IMR-90 (cell line): ENCODE measurements around the gene SELENOP. TPM values are rescaled to one million over a fixed set of nuclear protein-coding genes. Genes with fewer than 3 reads are reported as not detected.

ENCODE experiments used
- ATAC-seq: fragments of 200-7000 bp; cut with Tn5 transposase; 2 replicates; pipeline ENCODE4 v1.9.1; 2020; ENCODE audit warnings: low read depth, mild to moderate bottlenecking, moderate library complexity
- BruUV-seq: library from RNA; stranded (reverse); fragments of 400-500 nt; replicated peaks from 2 replicates; lab custom pipeline; 2021; lab: Mats Ljungman, UMichigan
- CTCF ChIA-PET: fragments of 300-600 bp; formaldehyde crosslinking; extraction: SDS; loops from one replicate; lab custom pipeline; 2021; ENCODE audit warnings: antibody characterized with exemption; lab: Yijun Ruan, JAX
- POLR2A ChIA-PET: fragments of 300-600 bp; sonication (Branson Sonifier 250); formaldehyde crosslinking; loops from one replicate; lab custom pipeline; 2022; ENCODE audit warnings: antibody characterized with exemption; ENCODE audit not compliant: unreplicated experiment; lab: Charles Lee
- DNase-seq: peaks from one replicate; pipeline ENCODE4 v3.0.0; 2013
- H2AFZ ChIP-seq: replicated peaks from 2 replicates; pipeline ENCODE3; 2013; ENCODE audit warnings: low read length, mild to moderate bottlenecking; ENCODE audit not compliant: poor library complexity
- H2AK5ac ChIP-seq: 2 replicates; pipeline ENCODE4 v1.6.1; 2013; ENCODE audit warnings: low read depth, low read length, inconsistent platforms
- H2AK9ac ChIP-seq: replicated peaks from 2 replicates; pipeline ENCODE3; 2013; ENCODE audit warnings: mild to moderate bottlenecking, low read depth, low read length, moderate library complexity; ENCODE audit not compliant: poor library complexity
- H2BK120ac ChIP-seq: 2 replicates; pipeline ENCODE4 v1.6.1; 2013; ENCODE audit warnings: low read depth, low read length, inconsistent platforms
- H2BK15ac ChIP-seq: 3 replicates; pipeline ENCODE4 v1.6.1; 2013; ENCODE audit warnings: low read depth, low read length, inconsistent platforms
- H2BK20ac ChIP-seq: 2 replicates; pipeline ENCODE4 v1.6.1; 2013; ENCODE audit warnings: low read depth, mild to moderate bottlenecking, inconsistent platforms, low read length, moderate library complexity
- H2BK5ac ChIP-seq: 2 replicates; pipeline ENCODE4 v1.6.1; 2013; ENCODE audit warnings: mild to moderate bottlenecking, low read depth, low read length, inconsistent platforms; ENCODE audit not compliant: poor library complexity, severe bottlenecking
- H3K14ac ChIP-seq: replicated peaks from 2 replicates; pipeline ENCODE4 v1.6.1; 2013; ENCODE audit warnings: low read depth, low read length, inconsistent platforms
- H3K18ac ChIP-seq: 2 replicates; pipeline ENCODE4 v1.6.1; 2013; ENCODE audit warnings: low read depth, low read length, control low read depth
- H3K23ac ChIP-seq: 2 replicates; pipeline ENCODE4 v1.6.1; 2013; ENCODE audit warnings: low read depth, low read length, inconsistent platforms
- H3K27ac ChIP-seq: 2 replicates; pipeline ENCODE4 v1.5.1; 2013; ENCODE audit warnings: mild to moderate bottlenecking, control low read depth, low read length; ENCODE audit not compliant: insufficient read depth
- H3K27me3 ChIP-seq: 2 replicates; pipeline ENCODE4 v1.6.1; 2013; ENCODE audit warnings: low read length; ENCODE audit not compliant: control insufficient read depth, insufficient read depth
- H3K36me3 ChIP-seq: 2 replicates; pipeline ENCODE4 v1.6.1; 2013; ENCODE audit warnings: low read length, mixed read lengths; ENCODE audit not compliant: control insufficient read depth, insufficient read depth
- H3K4ac ChIP-seq: 2 replicates; pipeline ENCODE4 v1.6.1; 2013; ENCODE audit warnings: low read depth, low read length, inconsistent platforms
- H3K4me1 ChIP-seq: 2 replicates; pipeline ENCODE4 v1.6.1; 2013; ENCODE audit warnings: low read length, mixed read lengths; ENCODE audit not compliant: control insufficient read depth, insufficient read depth
- H3K4me2 ChIP-seq: 2 replicates; pipeline ENCODE4 v1.6.1; 2013; ENCODE audit warnings: low read depth, mild to moderate bottlenecking, control low read depth, low read length, moderate library complexity
- H3K4me3 ChIP-seq: 2 replicates; pipeline ENCODE4 v1.5.1; 2013; ENCODE audit warnings: low read depth, mild to moderate bottlenecking, control low read depth, low read length, moderate library complexity; ENCODE audit not compliant: insufficient read depth
- H3K56ac ChIP-seq: 2 replicates; pipeline ENCODE4 v1.6.1; 2013; ENCODE audit warnings: low read length, inconsistent platforms; ENCODE audit not compliant: insufficient read depth; ENCODE audit errors: extremely low read depth
- H3K79me1 ChIP-seq, 2 experiments: 2 replicates each; pipeline ENCODE4 v1.6.1; 2013; ENCODE audit warnings: low read length in 2 of 2, inconsistent platforms in 1 of 2, low read depth in 1 of 2
- H3K9ac ChIP-seq: 2 replicates; pipeline ENCODE4 v1.6.1; 2013; ENCODE audit warnings: low read depth, low read length, control low read depth
- H3K9me1 ChIP-seq: 2 replicates; pipeline ENCODE4 v1.6.1; 2013; ENCODE audit warnings: low read length, inconsistent platforms; ENCODE audit not compliant: insufficient read depth
- H3K9me3 ChIP-seq: 2 replicates; pipeline ENCODE4 v1.6.1; 2013; ENCODE audit warnings: low read length; ENCODE audit not compliant: control insufficient read depth, insufficient read depth
- H4K20me1 ChIP-seq: 2 replicates; pipeline ENCODE4 v1.6.1; 2013; ENCODE audit warnings: low read length, inconsistent platforms; ENCODE audit not compliant: insufficient read depth
- H4K5ac ChIP-seq: 2 replicates; pipeline ENCODE4 v1.6.1; 2013; ENCODE audit warnings: mild to moderate bottlenecking, low read depth, low read length, control low read depth
- H4K8ac ChIP-seq, 2 experiments: 2 replicates each; pipeline ENCODE4 v1.6.1; 2013; ENCODE audit warnings: low read depth in 2 of 2, low read length in 2 of 2, control low read depth in 1 of 2, inconsistent platforms in 1 of 2
- H4K91ac ChIP-seq: 2 replicates; pipeline ENCODE4 v1.6.1; 2013; ENCODE audit warnings: low read depth, low read length, inconsistent platforms; ENCODE audit not compliant: insufficient read depth
- WGBS, 2 experiments: methylation state at CpG; one replicate each; pipeline versions ENCODE4 v1.1.5 to v1.1.7; 2013; ENCODE audit warnings: missing lambda C conversion rate in 2 of 2; ENCODE audit not compliant: insufficient read length in 1 of 2; ENCODE audit errors: extremely low coverage in 2 of 2; 5-methylcytosine and 5-hydroxymethylcytosine counted together
- dilution Hi-C: fragments of 300-500 bp; cut with HindIII; formaldehyde crosslinking; loops from one replicate; pipeline ENCODE4 v1.14.3; 2018; ENCODE audit warnings: low sequenced_read_pairs; ENCODE audit not compliant: unreplicated experiment
- in situ Hi-C: fragments of 300-500 bp; cut with MboI; formaldehyde crosslinking; loops from 3 replicates; pipeline ENCODE4 v1.14.3; 2019; ENCODE audit warnings: low sequenced_read_pairs, inconsistent platforms, mixed read lengths
- intact Hi-C: fragments of 100-400 bp; cut with micrococcal nuclease; formaldehyde crosslinking; loops from 2 replicates; pipeline ENCODE4 v1.10.0; 2022
- polyA plus RNA-seq, 3 experiments: library from polyadenylated mRNA; depleted of rRNA; stranded (reverse); fragments of >200 nt; gene quantifications; 2 replicates each; pipeline ENCODE4 v1.2.3, GENCODE V29; 2012; ENCODE audit warnings: low replicate concordance in 1 of 3
- total RNA-seq: library from RNA; depleted of rRNA; stranded (reverse); fragments of >200 nt; gene quantifications from 2 replicates; pipeline ENCODE4 v1.2.3, GENCODE V29; 2012
- TF ChIP-seq, protein P1 (sequence below): fragments of 150-350 bp; IDR thresholded peaks from 2 replicates; pipeline ENCODE4 v1.6.1; 2017; ENCODE audit warnings: mild to moderate bottlenecking, antibody characterized with exemption, low read length, low read depth

Gene SELENOP
- total and polyA plus RNA-seq, 2 of the 4 experiments (the other 2 are of a cell fraction), result 0.55 to 1.1 TPM

DNA sequence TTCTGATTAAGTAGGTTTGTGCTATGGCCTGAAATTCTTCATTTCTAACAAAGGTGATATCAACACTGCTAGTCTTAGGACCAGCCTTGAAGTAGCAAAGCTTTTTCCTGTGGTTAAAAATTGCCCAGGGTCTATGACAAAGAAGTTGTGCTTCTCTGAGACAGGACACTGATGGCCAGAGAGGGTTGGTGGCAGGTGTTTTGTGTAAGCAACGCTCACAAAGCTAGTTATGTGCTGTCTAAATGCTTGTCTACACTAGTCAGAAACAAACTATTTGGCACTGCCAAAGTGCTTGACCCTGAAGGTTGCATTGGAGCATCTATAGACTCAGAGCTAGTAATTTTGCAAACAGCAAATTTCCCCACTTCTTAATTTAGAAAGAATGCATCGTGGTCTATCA is 44.1 kb upstream of the SELENOP start:
- Histone ChIP-seq H4K20me1 (no peaks in the 10 kb centered on the region), H2BK5ac (no peak overlapping the region), H2AFZ (no peak overlapping the region), H3K79me1 (no peaks in the 10 kb centered on the region), H3K4ac (no peak overlapping the region), H3K9ac (no peak overlapping the region), H3K36me3 (no peaks in the 10 kb centered on the region), H3K9me1 (no peaks in the 10 kb centered on the region), H3K14ac (no peak overlapping the region), H2BK15ac (no peak overlapping the region), H3K27me3 (no peaks in the 10 kb centered on the region), H3K18ac (no peak overlapping the region), H3K27ac (no peak overlapping the region), H3K23ac (no peak overlapping the region), H2BK120ac (no peak overlapping the region), H4K8ac (no peak overlapping the region), H4K91ac (no peak overlapping the region), H2BK20ac (no peak overlapping the region), H3K4me2 (no peak overlapping the region), H3K9me3 (no peaks in the 10 kb centered on the region), H3K4me1 (peaks cover 2% of the 10 kb centered on the region; the same call in 1 of the 2 replicates), H3K4me3 (no peak overlapping the region), H2AK5ac (no peak overlapping the region), H4K5ac (no peak overlapping the region), H2AK9ac (no peak overlapping the region), H3K56ac (no peak overlapping the region)
- DNase-seq, result no peak
- in situ Hi-C loops, result no loop called here
- WGBS, 2 experiments, result no CpG with 5 or more reads among the region's 2 CpGs
- ChIA-PET CTCF (no interaction called here), POLR2A (no interaction called here)
- no TSS peak for BruUV-seq
- TF ChIP-seq, protein P1, sequence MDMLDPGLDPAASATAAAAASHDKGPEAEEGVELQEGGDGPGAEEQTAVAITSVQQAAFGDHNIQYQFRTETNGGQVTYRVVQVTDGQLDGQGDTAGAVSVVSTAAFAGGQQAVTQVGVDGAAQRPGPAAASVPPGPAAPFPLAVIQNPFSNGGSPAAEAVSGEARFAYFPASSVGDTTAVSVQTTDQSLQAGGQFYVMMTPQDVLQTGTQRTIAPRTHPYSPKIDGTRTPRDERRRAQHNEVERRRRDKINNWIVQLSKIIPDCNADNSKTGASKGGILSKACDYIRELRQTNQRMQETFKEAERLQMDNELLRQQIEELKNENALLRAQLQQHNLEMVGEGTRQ, result no peak
- no peak for ATAC-seq
- dilution Hi-C loops, result no loop called here
- intact Hi-C loops, result no loop called here
